H1 (cell line): ENCODE results near the gene RHBDF2. TPM values are rescaled to one million over a fixed set of nuclear protein-coding genes. Genes with fewer than 3 reads are reported as not detected.

Source experiments
- EGR1 ChIP-seq: IDR thresholded peaks from 2 replicates; pipeline ENCODE4 v1.6.1; 2011; ENCODE audit warnings: low read depth, low read length, borderline replicate concordance
- HDAC2 ChIP-seq, 2 experiments: fragments of 300-600 bp in 1 of 2; sonication (generic) in 1 of 2; IDR thresholded peaks; 2 replicates each; pipeline ENCODE4 v1.6.1; 2011 to 2012; ENCODE audit warnings: low read depth in 2 of 2, low read length in 2 of 2, mild to moderate bottlenecking in 2 of 2, moderate library complexity in 2 of 2, borderline replicate concordance in 1 of 2, inconsistent platforms in 1 of 2
- SRF ChIP-seq: IDR thresholded peaks from 2 replicates; pipeline ENCODE4 v1.6.1; 2011; ENCODE audit warnings: mild to moderate bottlenecking, low read depth, low read length, moderate library complexity
- polyA plus RNA-seq, 7 experiments: library from polyadenylated mRNA; depleted of rRNA in 3 of 7; stranded (reverse) in 5 of 7; unstranded in 2 of 7; fragments of >200 nt in 5 of 7; fragments of 200-250 nt in 2 of 7; gene quantifications; 1 replicate in 5 of 7; 2 replicates in 1 of 7; 4 replicates in 1 of 7; pipeline versions ENCODE4 v1.2.1 to v1.2.3, GENCODE V29; 2011 to 2013; ENCODE audit warnings: missing spikeins in 2 of 7, mixed read lengths in 2 of 7
- total RNA-seq: library from RNA; stranded (reverse); fragmentation: NEBNext Ultra II Directional; extraction: Animal tissue kit (Norgen Biotek cat#: 25700); gene quantifications from 2 replicates; pipeline ENCODE4 v1.2.1, GENCODE V29; 2021

Gene RHBDF2
- total and polyA plus RNA-seq, 2 of the 8 experiments (the other 6 are each of a cell fraction or from before 2014, with no cell fraction given), result 21.2 to 25.9 TPM

DNA sequence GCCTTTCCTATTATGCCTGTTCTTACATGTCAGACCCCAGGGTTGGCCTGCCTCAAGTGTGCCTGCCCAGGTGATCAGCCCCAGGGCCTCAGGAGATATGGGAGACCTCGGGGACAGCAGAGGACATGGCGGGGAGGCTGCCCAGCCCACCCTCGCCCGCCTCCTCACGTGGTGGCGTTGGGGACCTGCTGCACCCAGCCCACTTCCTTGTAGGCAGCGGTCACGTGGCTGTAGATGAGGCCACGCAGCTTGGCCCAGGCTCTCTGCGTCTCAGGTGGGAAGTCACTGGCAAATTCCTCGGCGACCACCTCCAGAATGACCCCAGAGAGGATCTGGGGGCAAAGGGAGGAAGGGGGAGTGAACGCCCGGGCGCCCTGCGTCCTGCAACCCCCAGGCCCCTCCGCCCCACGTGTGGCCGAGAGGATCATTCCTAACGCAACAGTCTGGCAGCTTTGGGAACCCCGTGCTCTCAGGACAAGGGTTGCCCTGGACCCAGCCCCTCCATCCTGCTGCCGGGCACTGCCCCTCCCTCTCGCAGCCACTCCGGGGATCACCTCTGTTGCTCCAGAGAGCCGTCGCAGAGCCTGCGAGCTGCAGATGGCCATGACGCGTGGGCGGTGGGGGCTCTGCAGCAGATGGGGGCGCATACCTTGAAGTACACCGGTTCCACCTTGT lies 29.7 kb upstream of the RHBDF2 start (continued):
- TF ChIP-seq EGR1, result no peak
- no peak for TF ChIP-seq HDAC2 (IDR thresholded peaks at IDR 0.05; ENCODE audit: borderline replicate concordance in 1 of 2, low read depth in 2 of 2, low read length in 2 of 2)
- no peak for TF ChIP-seq SRF
